Germinal center (tissue), 1 donor: ENCODE results near the gene PWWP2A.
A peak's percentile ranks its signal among the peaks of the same experiment; 100 is the strongest.
"Not testable (repeated sequence)": the region's sequence is repeated elsewhere in the genome, so short reads cannot be mapped to it uniquely, and the experiment has no call there.

ENCODE experiments used
- DNase-seq: peaks from one replicate; pipeline ENCODE4 v3.0.0; 2012; ENCODE audit warnings: mixed read lengths, low spot score

Gene PWWP2A

DNA sequence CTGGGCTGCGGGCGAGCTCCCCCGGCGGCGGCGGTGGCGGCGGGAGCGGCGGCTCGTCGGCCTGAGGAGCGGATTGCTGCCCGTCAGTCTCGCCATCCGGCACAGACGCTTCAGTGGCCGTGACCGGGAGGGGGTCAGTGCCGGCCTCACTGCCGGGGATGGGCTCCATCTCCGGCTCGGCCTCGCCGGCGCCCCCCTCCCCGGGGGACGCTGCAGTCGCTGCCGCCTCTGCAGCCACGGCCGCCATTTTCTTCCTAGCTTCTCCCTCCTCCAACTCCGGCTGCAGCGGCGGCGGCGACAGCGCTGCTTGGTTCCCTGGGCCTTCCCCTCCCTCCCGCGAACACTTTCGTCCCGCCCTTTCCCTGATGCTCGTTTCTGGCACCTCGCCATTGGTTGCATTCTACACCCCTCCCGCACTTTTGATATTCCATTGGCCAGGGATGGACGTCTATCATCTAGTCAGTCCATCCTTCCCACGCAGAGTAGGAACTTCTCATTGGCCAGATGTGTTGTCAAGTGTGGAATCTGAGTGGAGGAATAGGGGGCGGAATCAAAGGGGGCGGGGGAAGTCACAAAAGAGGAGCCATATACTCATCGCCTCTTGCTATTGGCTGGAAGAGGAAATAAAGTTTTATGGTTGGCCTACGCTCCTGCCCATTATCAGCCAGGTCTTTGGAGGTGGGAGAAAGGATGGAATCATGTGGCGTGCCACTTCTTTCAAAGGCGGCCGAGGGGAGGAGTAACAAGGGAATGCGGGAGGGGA is at the start of gene PWWP2A:
Gene PWWP2A (minus strand): TSS at position 309 of the 763 bp plus-strand sequence. CDS start 62 bp downstream, at position 247.
- peak; percentile 96 for DNase-seq

- no peak for DNase-seq
Observed at GRCh38 chr5:160167624-160168165, 48.4 kb upstream of the PWWP2A start.

- DNase-seq = no peak
Observed at GRCh38 chr5:160166973-160167623, 47.8 kb upstream of the PWWP2A start.

GRCh38 chr5:160166069-160166972 is 47.1 kb upstream of the PWWP2A start:
- DNase-seq = no peak

- DNase-seq = no peak
Observed at GRCh38 chr5:160165137-160166068, 46.2 kb upstream of the PWWP2A start.

- no peak for DNase-seq
Observed at GRCh38 chr5:160162910-160163309, 43.7 kb upstream of the PWWP2A start.

DNA sequence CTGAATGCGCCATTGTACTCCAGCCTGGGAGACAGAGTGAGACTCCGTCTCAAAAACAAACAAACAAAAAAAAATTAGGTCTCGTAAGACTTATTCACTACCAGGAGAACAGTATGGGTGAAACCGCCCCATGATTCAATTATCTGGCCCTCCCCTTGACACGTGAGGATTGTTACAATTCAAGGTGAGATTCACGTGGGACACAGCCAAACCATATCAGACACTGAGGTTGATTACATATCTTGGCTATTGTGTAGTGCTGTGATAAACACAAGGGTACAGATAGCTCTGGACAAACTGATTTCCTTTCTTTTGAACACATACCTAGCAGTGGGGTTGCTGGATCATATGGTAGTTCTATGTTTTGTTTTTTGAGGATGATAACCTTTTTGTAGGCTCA is 42.4 kb upstream of the PWWP2A start:
- DNase-seq = no peak

DNA sequence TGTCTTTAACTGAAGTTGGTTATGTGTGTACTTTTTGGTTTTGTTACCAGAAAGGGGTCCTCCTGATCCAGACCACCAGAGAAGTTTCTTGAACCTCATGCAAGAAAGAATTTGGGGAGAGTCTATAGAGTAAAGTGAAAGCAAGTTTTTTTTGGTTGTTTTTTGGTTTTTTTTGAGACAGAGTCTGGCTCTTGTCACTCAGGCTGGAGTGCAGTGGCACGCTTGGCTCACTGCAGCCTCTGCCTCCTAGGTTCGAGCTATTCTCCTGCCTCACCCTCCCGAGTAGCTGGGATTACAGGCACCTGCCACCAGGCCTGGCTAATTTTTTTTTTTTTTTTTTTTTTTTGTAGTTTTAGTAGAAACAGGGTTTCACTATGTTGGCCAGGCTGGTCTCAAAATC is 41.6 kb upstream of the PWWP2A start:
- DNase-seq = not testable (repeated sequence)

GRCh38 chr5:160159991-160160792 is 40.9 kb upstream of the PWWP2A start:
- DNase-seq = no peak

- DNase-seq = no peak
Observed at GRCh38 chr5:160158087-160158486, 38.8 kb upstream of the PWWP2A start.

- DNase-seq = no peak
Observed at GRCh38 chr5:160155017-160155750, 35.9 kb upstream of the PWWP2A start.

GRCh38 chr5:160152901-160153300 is 33.7 kb upstream of the PWWP2A start:
- DNase-seq = no peak

- no peak for DNase-seq
Observed at GRCh38 chr5:160152287-160152686, 33.0 kb upstream of the PWWP2A start.

GRCh38 chr5:160151017-160151416 is 31.8 kb upstream of the PWWP2A start:
- DNase-seq = no peak

DNA sequence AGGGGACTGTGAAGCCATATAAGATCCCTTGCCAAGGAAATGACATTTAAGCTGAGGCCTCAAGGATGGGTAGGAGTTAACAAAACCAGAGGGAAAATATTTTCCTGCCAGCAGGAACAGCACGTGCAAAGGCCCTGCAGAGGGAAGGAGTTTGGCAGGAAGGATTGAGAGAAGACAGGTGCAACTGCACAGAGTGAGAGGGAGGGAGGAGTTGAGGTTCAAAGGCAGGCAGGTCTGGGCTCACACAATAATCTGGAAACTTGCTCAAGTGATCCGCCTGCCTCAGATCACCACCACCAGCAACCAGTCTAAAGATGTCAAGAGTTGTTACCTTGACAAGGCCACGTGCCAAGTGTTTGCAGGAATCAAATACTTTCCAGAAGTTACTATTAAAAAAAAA is 31.1 kb upstream of the PWWP2A start:
- DNase-seq = no peak

DNA sequence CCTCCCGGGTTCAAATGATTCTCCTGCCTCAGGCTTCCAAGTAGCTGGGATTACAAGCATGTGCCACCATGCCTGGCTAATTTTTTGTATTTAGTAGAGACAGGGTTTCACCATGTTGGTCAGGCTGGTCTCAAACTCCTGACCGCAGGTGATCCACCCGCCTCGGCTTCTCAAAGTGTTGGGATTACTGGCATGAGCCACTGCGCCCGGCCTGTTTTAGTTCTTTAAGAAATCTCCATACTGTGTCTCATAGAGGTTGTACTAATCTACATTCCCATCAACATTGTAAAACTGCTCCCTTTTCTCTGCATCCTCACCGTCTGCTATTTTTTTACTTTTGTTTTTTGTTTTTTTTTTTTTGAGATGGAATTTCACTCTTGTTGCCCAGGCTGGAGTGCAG is 25.2 kb upstream of the PWWP2A start:
- not testable (repeated sequence) for DNase-seq

GRCh38 chr5:160134332-160134731 is 15.1 kb upstream of the PWWP2A start:
- DNase-seq = no peak

DNA sequence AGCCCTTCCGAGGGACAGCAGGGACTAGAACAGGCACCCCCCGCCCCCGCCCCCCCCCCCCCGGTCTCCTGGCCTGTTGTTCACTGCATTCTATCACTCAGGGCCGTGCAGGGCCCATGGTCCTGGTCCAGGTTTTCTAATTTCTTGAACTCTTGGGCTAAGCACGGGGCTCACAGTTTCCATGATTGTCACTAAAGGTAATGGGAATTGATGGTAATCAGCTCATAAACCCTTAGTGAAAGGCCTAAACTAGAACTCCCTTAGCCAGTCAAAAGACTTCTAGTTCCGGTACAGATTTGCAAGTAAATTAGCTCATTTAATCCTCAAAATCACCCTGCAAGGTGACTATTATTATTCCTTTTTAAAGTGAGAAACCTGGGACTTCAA is 14.7 kb upstream of the PWWP2A start:
- no peak for DNase-seq

- no peak for DNase-seq
Observed at GRCh38 chr5:160133071-160133917, 14.0 kb upstream of the PWWP2A start.
